Measurements from ENCODE around the gene ANXA2R. TPM values are rescaled to one million over a fixed set of nuclear protein-coding genes. Genes with fewer than 3 reads are reported as not detected.

The ANXA2R gene
- total RNA-seq, 1 experiment from 2014 or later, result 0.20 TPM

DNA sequence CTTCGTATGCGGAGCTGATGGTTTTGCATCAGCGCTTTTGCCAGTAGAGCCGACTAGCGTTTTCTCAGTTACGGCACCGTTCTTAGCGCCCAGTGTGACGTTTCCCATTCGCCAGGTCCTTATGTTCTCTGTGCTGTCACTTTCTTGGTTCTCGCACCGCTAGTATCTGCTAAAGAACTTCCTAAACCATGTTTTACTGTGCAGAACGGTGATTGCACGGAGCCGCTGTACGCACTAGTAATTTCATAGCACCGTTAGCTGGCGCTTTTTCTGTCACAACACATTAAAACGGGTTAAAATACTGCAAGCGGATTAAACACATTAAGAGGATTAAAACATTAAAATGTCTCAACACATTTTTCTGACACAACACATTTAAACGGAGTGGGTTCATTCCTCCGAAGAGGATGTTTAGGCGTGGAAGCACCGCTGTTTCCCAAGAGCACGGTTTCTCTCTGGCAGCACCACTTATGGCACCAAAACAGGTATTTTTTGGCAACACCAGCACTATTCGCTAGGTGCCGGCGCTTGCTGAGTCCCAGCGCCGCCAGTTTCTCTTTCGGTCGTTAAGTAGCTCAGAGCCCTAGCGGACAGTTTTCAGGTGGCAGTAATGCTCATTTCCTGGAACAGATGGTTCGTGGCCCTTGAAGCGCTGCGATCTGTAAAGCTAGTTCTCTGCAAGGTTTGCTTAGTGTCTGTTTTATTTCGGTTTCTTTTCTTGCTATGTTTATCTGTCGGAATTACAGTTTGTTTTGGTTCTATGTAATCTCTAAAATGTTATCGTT is 20.3 kb downstream of the ANXA2R start:
- H2AFZ ChIP-seq (ENCODE audit: low read length), result no peak overlapping the region
- no peak overlapping the region for H3K4ac ChIP-seq (ENCODE audit: low read depth, low read length)
- no peak overlapping the region for H4K8ac ChIP-seq (replicated peaks; ENCODE audit: insufficient read length, low read depth, low read length)
- no peak overlapping the region for H2BK120ac ChIP-seq (ENCODE audit: low read depth, low read length, poor library complexity, severe bottlenecking)
- H3K79me1 ChIP-seq (ENCODE audit: insufficient read depth, low read depth, low read length, poor library complexity, severe bottlenecking), result no peaks in the 10 kb centered on the region
- Mint-ChIP-seq H3K36me3 (ENCODE audit: insufficient read depth in 1 of 3, low read depth in 3 of 3) (no peaks in the 10 kb centered on the region), H3K4me3 (peak overlapping the region in 1 of 2 experiments; percentile 58; a peak in 3 of 5 replicates), H3K4me1 (peaks cover 37 to 40% of the 10 kb centered on the region in 2 experiments), H3K27ac (no peak overlapping the region), H3K27me3 (ENCODE audit: low read depth) (peaks cover 98% of the 10 kb centered on the region), H3K9me3 (peaks cover 0 to 6% of the 10 kb centered on the region in 2 experiments; a peak in 3 of 5 replicates)
- H3K4me1 ChIP-seq (ENCODE audit: insufficient read depth, low read length), result peaks cover 9% of the 10 kb centered on the region
- peak; percentile 74 for DNase-seq
- no peak overlapping the region for H2BK20ac ChIP-seq (ENCODE audit: low read depth, low read length, poor library complexity, severe bottlenecking)
- H2BK12ac ChIP-seq (ENCODE audit: insufficient read length, low read depth, low read length), result no peak overlapping the region
- H3K23ac ChIP-seq (ENCODE audit: insufficient read length, low read depth, low read length), result no peak overlapping the region
- H3K56ac ChIP-seq (ENCODE audit: insufficient read length, low read depth, low read length), result no peak overlapping the region
- no peak overlapping the region for H3T11ph ChIP-seq (ENCODE audit: low read length)
- no peaks in the 10 kb centered on the region for H3K9me3 ChIP-seq (ENCODE audit: control insufficient read depth, low read depth, low read length)
- H3K27me3 ChIP-seq (ENCODE audit: insufficient read depth, low read length), result peaks cover 69% of the 10 kb centered on the region; the same call in 1 of the 2 replicates
- H4K91ac ChIP-seq (ENCODE audit: insufficient read length, low read depth, low read length), result no peak overlapping the region
- H3K9ac ChIP-seq (ENCODE audit: extremely low read depth, insufficient read length, low read length), result no peak overlapping the region
- no peak overlapping the region for H2BK5ac ChIP-seq (ENCODE audit: insufficient read length, low read length)
- H3K27ac ChIP-seq (ENCODE audit: insufficient read length, low read depth, low read length), result no peak overlapping the region
- peak overlapping the region; percentile 2 for H3K4me2 ChIP-seq (ENCODE audit: insufficient read depth, insufficient read length, low read length)
- no peak overlapping the region for H3K18ac ChIP-seq (ENCODE audit: insufficient read length, low read depth, low read length)
- peaks cover 12% of the 10 kb centered on the region for H3K23me2 ChIP-seq (ENCODE audit: insufficient read length, low read depth, low read length, poor library complexity, severe bottlenecking)
- H3K14ac ChIP-seq (ENCODE audit: insufficient read depth, low read length), result no peak overlapping the region
- H4K5ac ChIP-seq (ENCODE audit: insufficient read length, low read depth, low read length), result no peak overlapping the region
- no peaks in the 10 kb centered on the region for H4K20me1 ChIP-seq (ENCODE audit: control insufficient read depth, insufficient read depth, insufficient read length)
- H3K79me2 ChIP-seq (ENCODE audit: insufficient read depth, low read length), result no peaks in the 10 kb centered on the region
- no CpG with 5 or more reads among the region's 39 CpGs for WGBS (ENCODE audit: extremely low coverage, insufficient read length, low lambda C conversion rate)
- H2BK15ac ChIP-seq (ENCODE audit: low read depth, low read length), result no peak overlapping the region
- peak; percentile 65 for TF ChIP-seq CTCF (conservative IDR thresholded peaks at IDR 0.05)
- H2AK5ac ChIP-seq (ENCODE audit: insufficient read length, low read length), result no peak overlapping the region

Data from H9 (cell line).